Neural progenitor cell (in vitro differentiated cells): Measurements from ENCODE around the gene DDX31. TPM values are rescaled to one million over a fixed set of nuclear protein-coding genes. Genes with fewer than 3 reads are reported as not detected.

Experiments used
- DNase-seq: peaks from one replicate; pipeline ENCODE4 v3.0.0-alpha.2; 2016; ENCODE audit warnings: low spot score
- H2AFZ ChIP-seq: fragments of 200-600 bp; sonication (generic); replicated peaks from 2 replicates; pipeline ENCODE4 v1.6.1; 2016; ENCODE audit warnings: antibody characterized with exemption
- H3F3A ChIP-seq: fragments of 200-600 bp; sonication (generic); 2 replicates; pipeline ENCODE4 v1.6.1; 2016; ENCODE audit warnings: antibody characterized with exemption, low read depth
- H3K27ac ChIP-seq: fragments of 200-600 bp; sonication (generic); 2 replicates; pipeline ENCODE4 v1.5.1; 2016; ENCODE audit warnings: mild to moderate bottlenecking
- H3K27me3 ChIP-seq: fragments of 200-600 bp; sonication (generic); 2 replicates; pipeline ENCODE4 v1.6.1; 2016; ENCODE audit warnings: mild to moderate bottlenecking, moderate library complexity
- H3K36me3 ChIP-seq: fragments of 200-600 bp; sonication (generic); 2 replicates; pipeline ENCODE4 v1.5.1; 2016
- H3K4me1 ChIP-seq: fragments of 200-600 bp; sonication (generic); 2 replicates; pipeline ENCODE4 v1.6.1; 2016; ENCODE audit warnings: mixed run types
- H3K4me2 ChIP-seq: fragments of 200-600 bp; sonication (generic); 2 replicates; pipeline ENCODE4 v1.6.1; 2016
- H3K4me3 ChIP-seq: fragments of 200-600 bp; sonication (generic); 2 replicates; pipeline ENCODE4 v1.5.1; 2016
- H3K79me2 ChIP-seq: fragments of 200-600 bp; sonication (generic); 2 replicates; pipeline ENCODE4 v1.6.1; 2016; ENCODE audit warnings: low read depth
- H3K9ac ChIP-seq: fragments of 200-600 bp; sonication (generic); 2 replicates; pipeline ENCODE4 v1.6.1; 2016
- H3K9me3 ChIP-seq: fragments of 200-600 bp; sonication (generic); 2 replicates; pipeline ENCODE4 v1.5.1; 2016; ENCODE audit warnings: low read depth
- H4K20me1 ChIP-seq: fragments of 200-600 bp; sonication (generic); 2 replicates; pipeline ENCODE4 v1.6.1; 2016; ENCODE audit warnings: low read depth
- H3K27ac Mint-ChIP-seq: 3 replicates; pipeline ENCODE4 v1.8.0; 2021; ENCODE audit warnings: mixed read lengths
- H3K27me3 Mint-ChIP-seq: 2 replicates; pipeline ENCODE4 v1.8.0; 2022; ENCODE audit warnings: low read depth, mild to moderate bottlenecking, inconsistent platforms, moderate library complexity, mixed read lengths; ENCODE audit not compliant: insufficient read depth
- H3K36me3 Mint-ChIP-seq: 3 replicates; pipeline ENCODE4 v1.8.0; 2021; ENCODE audit warnings: mixed read lengths
- H3K4me1 Mint-ChIP-seq: 3 replicates; pipeline ENCODE4 v1.8.0; 2021; ENCODE audit warnings: mixed read lengths
- H3K4me3 Mint-ChIP-seq: 3 replicates; pipeline ENCODE4 v1.8.0; 2021; ENCODE audit warnings: mild to moderate bottlenecking, moderate library complexity, mixed read lengths
- H3K9me3 Mint-ChIP-seq: 3 replicates; pipeline ENCODE4 v1.8.0; 2020; ENCODE audit warnings: mixed read lengths
- EZH2 ChIP-seq: fragments of 200-600 bp; sonication (generic); IDR thresholded peaks from 2 replicates; pipeline ENCODE4 v1.6.1; 2017; ENCODE audit warnings: antibody characterized with exemption, mild to moderate bottlenecking, moderate library complexity
- EZH2phosphoT487 ChIP-seq: fragments of 200-600 bp; sonication (generic); IDR thresholded peaks from 2 replicates; pipeline ENCODE4 v1.6.1; 2017; ENCODE audit warnings: antibody characterized with exemption
- total RNA-seq: library from RNA; depleted of rRNA; stranded (reverse); fragments of >200 nt; gene quantifications from 2 replicates; pipeline ENCODE4 v1.2.3, GENCODE V29; 2015; ENCODE audit warnings: low replicate concordance
- TF ChIP-seq, protein P1 (sequence below): fragments of 200-600 bp; sonication (generic); IDR thresholded peaks from 2 replicates; pipeline ENCODE4 v1.5.1; 2017; ENCODE audit warnings: antibody characterized with exemption, mild to moderate bottlenecking

Gene DDX31
- total RNA-seq, 1 donor from 2014 or later: 25.7 TPM

DNA sequence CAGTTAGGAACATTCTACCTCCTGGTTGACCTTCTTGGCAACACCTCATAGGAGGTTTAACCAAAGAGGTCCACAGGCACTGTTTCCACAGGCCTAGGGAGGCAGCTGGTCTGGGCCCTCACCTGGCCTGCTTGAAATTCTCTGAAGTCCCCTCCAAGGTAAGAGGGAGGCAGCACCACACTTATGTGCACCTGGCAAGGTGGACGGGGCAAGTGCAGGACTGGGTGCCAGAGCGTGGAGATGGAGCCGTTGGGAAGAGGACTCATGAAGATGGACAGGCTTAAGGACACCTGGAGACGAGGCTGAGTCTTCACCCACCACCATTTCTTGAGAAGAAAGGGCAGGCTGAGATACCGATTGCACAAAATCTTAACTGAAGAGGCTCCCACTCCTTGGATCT lies 94.0 kb downstream of the DDX31 start:
- Mint-ChIP-seq H3K27ac (no peak overlapping the region), H3K27me3 (peaks cover 51% of the 10 kb centered on the region), H3K36me3 (no peaks in the 10 kb centered on the region), H3K4me3 (peak overlapping the region; percentile 50), H3K9me3 (peaks cover 3% of the 10 kb centered on the region), H3K4me1 (peaks cover 29% of the 10 kb centered on the region)
- no peak for DNase-seq
- H3K9me3 ChIP-seq: no peaks in the 10 kb centered on the region
- TF ChIP-seq, protein P1, sequence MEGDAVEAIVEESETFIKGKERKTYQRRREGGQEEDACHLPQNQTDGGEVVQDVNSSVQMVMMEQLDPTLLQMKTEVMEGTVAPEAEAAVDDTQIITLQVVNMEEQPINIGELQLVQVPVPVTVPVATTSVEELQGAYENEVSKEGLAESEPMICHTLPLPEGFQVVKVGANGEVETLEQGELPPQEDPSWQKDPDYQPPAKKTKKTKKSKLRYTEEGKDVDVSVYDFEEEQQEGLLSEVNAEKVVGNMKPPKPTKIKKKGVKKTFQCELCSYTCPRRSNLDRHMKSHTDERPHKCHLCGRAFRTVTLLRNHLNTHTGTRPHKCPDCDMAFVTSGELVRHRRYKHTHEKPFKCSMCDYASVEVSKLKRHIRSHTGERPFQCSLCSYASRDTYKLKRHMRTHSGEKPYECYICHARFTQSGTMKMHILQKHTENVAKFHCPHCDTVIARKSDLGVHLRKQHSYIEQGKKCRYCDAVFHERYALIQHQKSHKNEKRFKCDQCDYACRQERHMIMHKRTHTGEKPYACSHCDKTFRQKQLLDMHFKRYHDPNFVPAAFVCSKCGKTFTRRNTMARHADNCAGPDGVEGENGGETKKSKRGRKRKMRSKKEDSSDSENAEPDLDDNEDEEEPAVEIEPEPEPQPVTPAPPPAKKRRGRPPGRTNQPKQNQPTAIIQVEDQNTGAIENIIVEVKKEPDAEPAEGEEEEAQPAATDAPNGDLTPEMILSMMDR: no peak
- no peak for TF ChIP-seq EZH2phosphoT487
- no peak for TF ChIP-seq EZH2
- H3K9ac ChIP-seq: no peak overlapping the region
- H3K79me2 ChIP-seq: no peaks in the 10 kb centered on the region
- H2AFZ ChIP-seq: no peak overlapping the region
- H3F3A ChIP-seq: peaks cover 7% of the 10 kb centered on the region
- no peak overlapping the region for H3K4me3 ChIP-seq
- no peaks in the 10 kb centered on the region for H3K36me3 ChIP-seq
- no peak overlapping the region for H3K4me2 ChIP-seq
- peaks cover 30% of the 10 kb centered on the region for H4K20me1 ChIP-seq
- no peak overlapping the region for H3K27ac ChIP-seq
- H3K27me3 ChIP-seq: peaks cover 58% of the 10 kb centered on the region
- H3K4me1 ChIP-seq: peaks cover 14% of the 10 kb centered on the region

DNA sequence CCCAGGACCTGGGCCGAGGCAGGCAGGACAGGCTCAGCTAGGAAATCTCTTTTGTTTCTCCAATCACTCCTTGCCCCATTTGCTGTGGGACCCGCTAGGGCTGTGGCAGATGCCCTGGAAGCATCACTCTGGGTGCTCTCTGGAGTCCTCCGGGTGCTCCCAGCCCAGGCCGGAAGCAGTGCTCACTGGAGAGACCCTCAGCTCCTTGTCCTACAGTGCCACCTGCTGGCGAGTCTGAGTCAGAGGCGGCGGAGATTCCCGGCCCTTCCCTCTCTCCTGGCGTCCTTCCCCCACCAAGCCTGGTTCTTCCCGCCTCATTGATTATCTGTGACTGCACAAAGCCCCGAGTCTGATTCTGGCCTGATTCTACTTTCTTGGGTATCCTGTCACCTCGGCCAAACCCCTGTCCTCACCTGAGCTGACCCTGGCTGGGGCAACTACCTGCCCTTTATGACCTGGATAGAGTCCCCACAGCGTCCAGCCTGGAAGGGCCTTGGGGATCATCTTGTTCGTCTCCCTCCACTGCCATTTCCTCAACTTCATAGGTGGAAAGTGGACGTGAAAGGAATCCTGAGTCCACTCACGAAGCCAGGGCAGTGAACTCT lies 94.7 kb downstream of the DDX31 start:
- H3K27ac ChIP-seq: no peak overlapping the region
- no peak overlapping the region for H3K27ac Mint-ChIP-seq
- peaks cover 29% of the 10 kb centered on the region for H3K4me1 Mint-ChIP-seq
- no peak overlapping the region for H3K9ac ChIP-seq
- H3F3A ChIP-seq: peaks cover 6% of the 10 kb centered on the region
- H2AFZ ChIP-seq: no peak overlapping the region
- no peak overlapping the region for H3K4me3 ChIP-seq
- peaks cover 23% of the 10 kb centered on the region for H4K20me1 ChIP-seq
- H3K4me2 ChIP-seq: no peak overlapping the region
- H3K4me3 Mint-ChIP-seq: peak overlapping the region; percentile 50
- H3K27me3 ChIP-seq: peaks cover 50% of the 10 kb centered on the region
- H3K27me3 Mint-ChIP-seq: peaks cover 47% of the 10 kb centered on the region
- H3K9me3 ChIP-seq: no peaks in the 10 kb centered on the region
- H3K79me2 ChIP-seq: no peaks in the 10 kb centered on the region
- no peaks in the 10 kb centered on the region for H3K36me3 ChIP-seq
- H3K9me3 Mint-ChIP-seq: peaks cover 3% of the 10 kb centered on the region
- DNase-seq: peak; percentile 93
- TF ChIP-seq EZH2phosphoT487 (no peak), EZH2 (peak; percentile 59)
- TF ChIP-seq, protein P1: peak; percentile 94
- peaks cover 7% of the 10 kb centered on the region for H3K4me1 ChIP-seq
- H3K36me3 Mint-ChIP-seq: no peaks in the 10 kb centered on the region

DNA sequence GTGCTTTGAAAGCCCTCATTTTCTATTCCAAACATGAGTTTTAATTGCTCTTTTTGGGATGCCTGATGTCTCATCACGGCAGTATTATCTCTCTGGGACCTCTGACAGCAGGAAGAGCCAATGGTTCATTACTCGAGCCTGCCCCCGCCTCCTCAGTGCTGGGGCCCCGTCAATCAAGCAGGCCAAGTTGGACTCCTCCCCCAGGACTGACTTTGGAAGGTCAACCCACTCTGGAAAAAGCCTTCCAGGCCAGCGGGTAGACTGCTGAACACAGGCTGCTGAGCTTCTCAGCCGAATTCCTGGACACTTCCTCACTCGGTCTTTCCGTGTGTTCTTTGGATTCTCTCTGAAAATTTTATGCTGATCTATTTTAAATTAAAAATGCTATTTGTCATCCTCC lies 96.9 kb downstream of the DDX31 start:
- Mint-ChIP-seq H3K27me3 (peaks cover 26% of the 10 kb centered on the region), H3K27ac (no peak overlapping the region), H3K36me3 (peaks cover under 1% of the 10 kb centered on the region), H3K9me3 (no peaks in the 10 kb centered on the region), H3K4me1 (peaks cover 29% of the 10 kb centered on the region), H3K4me3 (no peak overlapping the region)
- Histone ChIP-seq H3K4me1 (no peaks in the 10 kb centered on the region), H3K4me3 (no peak overlapping the region), H3K4me2 (no peak overlapping the region), H2AFZ (no peak overlapping the region), H3K9me3 (no peaks in the 10 kb centered on the region), H3K27ac (no peak overlapping the region), H4K20me1 (peaks cover 1% of the 10 kb centered on the region), H3F3A (no peaks in the 10 kb centered on the region), H3K36me3 (no peaks in the 10 kb centered on the region), H3K27me3 (peaks cover 29% of the 10 kb centered on the region), H3K9ac (no peak overlapping the region), H3K79me2 (no peaks in the 10 kb centered on the region)
- DNase-seq: no peak
- TF ChIP-seq EZH2phosphoT487: no peak
- no peak for TF ChIP-seq EZH2
- TF ChIP-seq, protein P1: no peak
